Endodermal cell (in vitro differentiated cells): ENCODE measurements around the gene FDXACB1. TPM values are rescaled to one million over a fixed set of nuclear protein-coding genes. Genes with fewer than 3 reads are reported as not detected.

Experiments used
- DNase-seq: peaks from one replicate; pipeline ENCODE4 v3.0.0-alpha.2; 2017
- H3K27ac ChIP-seq: 2 replicates; pipeline ENCODE4 v1.5.1; 2013; ENCODE audit warnings: mild to moderate bottlenecking, low read depth, low read length, moderate library complexity
- H3K27me3 ChIP-seq: 2 replicates; pipeline ENCODE4 v1.6.1; 2013; ENCODE audit warnings: mild to moderate bottlenecking, low read length, moderate library complexity; ENCODE audit not compliant: insufficient read depth, control insufficient read depth, poor library complexity, severe bottlenecking
- H3K36me3 ChIP-seq: 2 replicates; pipeline ENCODE4 v1.7.0; 2013; ENCODE audit warnings: mild to moderate bottlenecking, low read length, moderate library complexity; ENCODE audit not compliant: control insufficient read depth, insufficient read depth
- H3K4me1 ChIP-seq: one replicate; pipeline ENCODE4 v1.7.0; 2013; ENCODE audit warnings: low read length; ENCODE audit not compliant: control insufficient read depth, insufficient read depth
- H3K4me3 ChIP-seq: 2 replicates; pipeline ENCODE4 v1.5.1; 2013; ENCODE audit warnings: mild to moderate bottlenecking, low read length, moderate library complexity
- H3K9ac ChIP-seq: 2 replicates; pipeline ENCODE4 v1.6.1; 2013; ENCODE audit warnings: mild to moderate bottlenecking, low read length, moderate library complexity; ENCODE audit not compliant: poor library complexity, severe bottlenecking; ENCODE audit errors: extremely low read depth
- H3K9me3 ChIP-seq: 2 replicates; pipeline ENCODE4 v1.6.1; 2013; ENCODE audit warnings: mild to moderate bottlenecking, low read length, moderate library complexity; ENCODE audit not compliant: control insufficient read depth
- H3K27ac Mint-ChIP-seq: 2 replicates; pipeline ENCODE4 v1.8.0; 2020; ENCODE audit warnings: mixed read lengths
- H3K27me3 Mint-ChIP-seq: 2 replicates; pipeline ENCODE4 v1.8.0; 2021; ENCODE audit warnings: mild to moderate bottlenecking, mixed read lengths; ENCODE audit not compliant: insufficient read depth
- H3K36me3 Mint-ChIP-seq: 2 replicates; pipeline ENCODE4 v1.8.0; 2020; ENCODE audit warnings: low read depth, mixed read lengths
- H3K4me1 Mint-ChIP-seq: 2 replicates; pipeline ENCODE4 v1.8.0; 2020; ENCODE audit warnings: mixed read lengths
- H3K4me3 Mint-ChIP-seq: 2 replicates; pipeline ENCODE4 v1.8.0; 2020; ENCODE audit warnings: mild to moderate bottlenecking, moderate library complexity, mixed read lengths
- H3K9me3 Mint-ChIP-seq: 2 replicates; pipeline ENCODE4 v1.8.0; 2020; ENCODE audit warnings: mild to moderate bottlenecking, mixed read lengths
- CTCF ChIP-seq: fragments of 200-600 bp; sonication (generic); conservative IDR thresholded peaks from 2 replicates; pipeline ENCODE4 v1.5.0; 2021; ENCODE audit warnings: antibody characterized with exemption, mild to moderate bottlenecking
- WGBS, 2 experiments: methylation state at CpG; one replicate each; pipeline versions ENCODE4 v1.1.5 to v1.1.7; 2013; ENCODE audit warnings: missing lambda C conversion rate in 2 of 2, mixed read lengths in 1 of 2; ENCODE audit not compliant: insufficient coverage in 1 of 2, insufficient read length in 1 of 2; 5-methylcytosine and 5-hydroxymethylcytosine counted together
- total RNA-seq, 2 donors: library from RNA; stranded (reverse); fragmentation: NEBNext Ultra II Directional in 1 of 2; extraction: Animal tissue kit (Norgen Biotek cat#: 25700) in 1 of 2; gene quantifications; 2 replicates in 1 of 2; 3 replicates in 1 of 2; pipeline ENCODE4 v1.2.1, GENCODE V29; 2021

Gene FDXACB1
- total RNA-seq, 2 donors from 2014 or later = 1.7 to 2.7 TPM

GRCh38 chr11:111826322-111826950, 52.5 kb downstream of the FDXACB1 start:
- Histone ChIP-seq H3K27ac (no peak overlapping the region), H3K4me3 (no peak overlapping the region), H3K9me3 (no peaks in the 10 kb centered on the region), H3K4me1 (no peaks in the 10 kb centered on the region), H3K27me3 (no peaks in the 10 kb centered on the region), H3K9ac (no peak overlapping the region), H3K36me3 (peaks cover 5% of the 10 kb centered on the region)
- Mint-ChIP-seq H3K36me3 (peaks cover 4% of the 10 kb centered on the region), H3K27ac (no peak overlapping the region), H3K4me3 (no peak overlapping the region), H3K4me1 (peaks cover 10% of the 10 kb centered on the region), H3K9me3 (no peaks in the 10 kb centered on the region), H3K27me3 (no peaks in the 10 kb centered on the region)
- no peak for TF ChIP-seq CTCF
- 89% methylated on average over 1 to 2 of the region's 2 CpGs for WGBS, 2 experiments
- DNase-seq = no peak

Other genes starting within 250 kb of the FDXACB1 start
- gene PPP2R1B, start 112.8 kb downstream of the FDXACB1 start, total RNA-seq = 10 to 100 TPM; 70.0 to 89.7 TPM
- gene ALG9, start 7.6 kb downstream of the FDXACB1 start, total RNA-seq = 10 to 100 TPM; 25.3 to 26.6 TPM
- gene CFAP68, start 376 bp upstream of the FDXACB1 start, total RNA-seq = 10 to 100 TPM; 11.6 to 12.7 TPM
- 1 to 10 TPM in 1 of 2 donors, under 1 TPM in 1; 0.84 to 4.4 TPM for gene CRYAB, start 32.6 kb upstream of the FDXACB1 start, total RNA-seq
- gene HSPB2, start 33.6 kb upstream of the FDXACB1 start, total RNA-seq = under 1 TPM; 0.20 to 0.33 TPM
- 1 to 10 TPM; 2.6 to 3.8 TPM for gene C11orf52, start 39.7 kb upstream of the FDXACB1 start, total RNA-seq
- gene DIXDC1, start 58.2 kb upstream of the FDXACB1 start, total RNA-seq = 10 to 100 TPM; 12.0 to 14.5 TPM
- gene DLAT, start 146.2 kb upstream of the FDXACB1 start, total RNA-seq = 10 to 100 TPM; 46.1 to 53.2 TPM
- gene PIH1D2, start 194.9 kb upstream of the FDXACB1 start, total RNA-seq = 1 to 10 TPM; 1.5 to 1.9 TPM
- gene NKAPD1, start 195.1 kb upstream of the FDXACB1 start, total RNA-seq = 10 to 100 TPM; 22.9 to 24.7 TPM
- 10 to 100 TPM; 65.1 to 71.3 TPM for gene TIMM8B, start 207.6 kb upstream of the FDXACB1 start, total RNA-seq
- gene SDHD, start 207.7 kb upstream of the FDXACB1 start, total RNA-seq = 10 to 100 TPM; 57.6 to 64.8 TPM